ELR (cell line): ENCODE results near the gene HDAC4.

Source experiments
- DNase-seq: peaks from one replicate; pipeline ENCODE4 v3.0.0-alpha.2; 2015; ENCODE audit warnings: low read depth

The HDAC4 gene

GRCh38 chr2:239220981-239221396, 179.8 kb downstream of the HDAC4 start:
- no peak for DNase-seq

- no peak for DNase-seq
Measured at GRCh38 chr2:239220341-239220740, 180.5 kb downstream of the HDAC4 start.

- DNase-seq = peak; percentile 26
Measured at GRCh38 chr2:239216614-239217273, 184.1 kb downstream of the HDAC4 start.

GRCh38 chr2:239215988-239216613, 184.7 kb downstream of the HDAC4 start:
- no peak for DNase-seq

- no peak for DNase-seq
Measured at GRCh38 chr2:239215136-239215925, 185.5 kb downstream of the HDAC4 start.

- DNase-seq = no peak
Measured at GRCh38 chr2:239214725-239215124, 186.1 kb downstream of the HDAC4 start.

- DNase-seq = no peak
Measured at GRCh38 chr2:239213643-239214101, 187.1 kb downstream of the HDAC4 start.

- DNase-seq = no peak
Measured at GRCh38 chr2:239212929-239213642, 187.7 kb downstream of the HDAC4 start.

- no peak for DNase-seq
Measured at GRCh38 chr2:239212121-239212928, 188.5 kb downstream of the HDAC4 start.

- DNase-seq = no peak
Measured at GRCh38 chr2:239211396-239212094, 189.3 kb downstream of the HDAC4 start.

GRCh38 chr2:239209783-239210182, 191.0 kb downstream of the HDAC4 start:
- DNase-seq = no peak

- DNase-seq = no peak
Measured at GRCh38 chr2:239208465-239209180, 192.2 kb downstream of the HDAC4 start.

- no peak for DNase-seq
Measured at GRCh38 chr2:239206851-239207250, 194.0 kb downstream of the HDAC4 start.

GRCh38 chr2:239206042-239206441, 194.8 kb downstream of the HDAC4 start:
- DNase-seq = no peak

- no peak for DNase-seq
Measured at GRCh38 chr2:239204876-239205468, 195.8 kb downstream of the HDAC4 start.

GRCh38 chr2:239204136-239204875, 196.5 kb downstream of the HDAC4 start:
- DNase-seq = no peak

- DNase-seq = no peak
Measured at GRCh38 chr2:239203443-239204135, 197.2 kb downstream of the HDAC4 start.

- DNase-seq = no peak
Measured at GRCh38 chr2:239202836-239203235, 198.0 kb downstream of the HDAC4 start.
